GM10847 (cell line): ENCODE data around the gene LHX6.

Experiments
- POLR2A ChIP-seq: IDR thresholded peaks from 2 replicates; pipeline ENCODE4 v1.6.1; 2011; ENCODE audit not compliant: insufficient read length; ENCODE audit errors: extremely low read depth

The LHX6 gene

DNA sequence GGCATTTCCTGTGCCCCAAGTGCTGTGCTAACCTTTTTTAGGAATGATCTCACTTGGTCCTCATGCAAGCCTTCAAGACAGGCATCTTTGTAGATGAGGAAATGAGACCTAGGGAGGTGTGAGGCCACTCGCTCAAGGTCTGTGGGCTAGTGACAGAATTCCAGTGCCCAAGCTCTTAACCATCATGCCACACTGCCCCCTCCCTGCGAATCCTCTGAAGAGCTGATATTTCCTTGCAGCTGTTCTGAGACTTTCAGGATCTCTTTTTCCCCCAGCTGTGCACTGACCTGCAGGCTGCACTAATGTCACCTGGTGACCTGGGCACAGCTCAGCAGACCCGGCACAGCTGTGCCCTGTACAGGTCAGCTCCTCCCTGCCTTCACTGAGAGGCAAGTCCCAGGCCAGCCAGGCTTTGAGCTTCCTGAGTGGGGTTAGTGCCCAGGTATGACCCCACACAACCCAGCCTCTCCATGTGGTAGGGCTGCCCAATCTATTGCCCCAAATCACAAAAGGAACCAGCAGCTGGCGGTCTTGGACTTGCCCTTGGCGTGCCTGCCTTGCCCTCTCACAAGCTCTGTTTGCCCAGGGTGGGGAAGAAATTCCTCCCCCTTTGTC lies 36.4 kb downstream of the LHX6 start:
- no peak for TF ChIP-seq POLR2A

DNA sequence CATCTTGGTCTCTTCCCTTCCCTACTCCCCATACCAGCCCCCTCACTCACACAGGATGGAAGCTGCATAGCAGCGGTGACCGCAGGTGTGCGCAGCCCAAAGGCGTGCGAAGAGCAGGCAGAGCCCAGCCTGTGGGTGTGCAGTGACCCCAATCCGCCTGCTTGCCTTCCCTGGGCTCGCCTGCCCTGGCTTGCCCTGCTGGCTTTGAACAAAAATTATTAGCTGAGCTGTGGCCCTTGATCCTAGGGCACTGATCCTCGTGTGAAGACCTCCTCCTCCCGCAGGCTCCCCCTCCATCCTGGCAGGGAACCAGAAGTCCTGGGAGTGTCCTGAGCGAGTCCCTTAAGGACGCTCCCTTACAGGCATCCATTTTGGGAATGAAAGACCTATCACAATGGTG lies 37.2 kb downstream of the LHX6 start:
- TF ChIP-seq POLR2A: no peak

GRCh38 chr9:122190597-122191381 lies 38.0 kb downstream of the LHX6 start:
- no peak for TF ChIP-seq POLR2A

- TF ChIP-seq POLR2A: no peak
Measured at GRCh38 chr9:122188369-122188768, 40.4 kb downstream of the LHX6 start.

- TF ChIP-seq POLR2A: no peak
Measured at GRCh38 chr9:122186777-122187470, 41.8 kb downstream of the LHX6 start.

DNA sequence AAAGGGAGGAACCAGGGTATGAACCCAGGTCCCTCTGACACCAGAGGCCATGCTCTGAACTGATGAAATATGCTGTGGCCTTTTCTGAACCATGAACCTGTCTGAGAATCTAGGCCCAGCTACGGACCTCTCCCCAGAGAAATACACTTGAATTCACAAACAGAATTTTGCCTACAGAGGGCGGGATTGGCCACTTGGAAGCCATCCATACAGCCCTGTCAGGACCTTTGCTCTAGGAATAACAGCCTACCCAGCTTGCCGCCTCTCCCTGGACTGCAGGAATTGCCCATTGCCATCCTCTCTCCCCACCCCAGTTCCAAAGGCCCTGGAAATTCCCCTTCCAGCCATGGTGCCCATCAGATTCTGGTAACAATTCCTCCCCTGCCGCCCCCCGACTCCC lies 42.5 kb downstream of the LHX6 start:
- no peak for TF ChIP-seq POLR2A

GRCh38 chr9:122184551-122184950 lies 44.2 kb downstream of the LHX6 start:
- no peak for TF ChIP-seq POLR2A

GRCh38 chr9:122183501-122183900 lies 45.3 kb downstream of the LHX6 start:
- TF ChIP-seq POLR2A: no peak

GRCh38 chr9:122180633-122181032 lies 48.1 kb downstream of the LHX6 start:
- TF ChIP-seq POLR2A: no peak

GRCh38 chr9:122179690-122180074 lies 49.1 kb downstream of the LHX6 start:
- TF ChIP-seq POLR2A: no peak

DNA sequence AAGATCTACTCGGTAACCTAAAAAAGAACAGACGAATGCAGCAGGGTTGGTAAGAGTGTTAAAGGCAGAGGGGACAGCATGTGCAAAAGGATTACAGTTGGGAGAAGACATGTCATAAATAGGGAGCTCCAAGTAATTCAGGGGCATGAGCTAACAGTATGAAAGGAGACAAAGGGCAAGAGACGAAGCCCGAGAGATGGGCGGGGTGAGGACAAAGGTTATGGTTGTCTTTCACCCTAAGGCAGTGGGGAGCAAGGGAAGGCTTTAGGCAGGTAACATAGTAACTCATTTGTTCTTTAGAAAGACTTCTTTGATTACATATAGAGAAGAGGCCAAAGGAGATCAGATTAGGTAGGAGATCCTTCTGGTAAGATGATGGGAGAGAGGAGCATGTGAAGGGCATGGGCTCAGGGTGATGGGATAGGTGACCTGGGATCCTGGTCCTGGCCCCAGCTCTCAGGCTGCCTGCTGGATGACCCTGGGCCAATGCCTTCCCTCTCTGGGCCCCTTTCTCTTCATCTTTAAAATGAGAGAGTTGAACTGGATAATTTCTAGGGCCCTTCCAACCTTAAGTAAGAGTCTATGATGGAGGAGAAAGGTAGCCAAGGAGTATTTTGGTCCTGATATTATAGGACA lies 49.6 kb downstream of the LHX6 start:
- TF ChIP-seq POLR2A: no peak

DNA sequence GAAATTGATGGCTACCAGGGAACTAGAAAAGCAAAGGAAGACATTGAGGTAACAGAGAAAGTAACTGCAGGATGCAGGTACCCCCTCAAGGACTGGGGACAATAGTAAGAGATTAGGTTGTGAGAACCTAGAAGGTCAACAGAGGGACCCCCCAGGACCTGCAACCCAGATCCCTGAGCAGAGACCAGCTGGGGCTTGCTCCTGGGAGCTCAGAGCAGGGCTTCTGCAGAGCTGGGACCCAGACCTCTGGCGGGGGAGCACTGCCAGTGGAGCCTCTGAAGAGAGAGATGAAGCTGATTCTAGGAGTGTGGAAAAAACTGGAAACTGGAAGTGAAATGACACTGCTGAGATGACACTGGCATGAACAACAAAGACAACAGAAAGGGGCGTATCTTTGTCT lies 51.8 kb downstream of the LHX6 start:
- TF ChIP-seq POLR2A: no peak

GRCh38 chr9:122173670-122174069 lies 55.1 kb downstream of the LHX6 start:
- no peak for TF ChIP-seq POLR2A

- TF ChIP-seq POLR2A: no peak
Measured at GRCh38 chr9:122172131-122172530, 56.6 kb downstream of the LHX6 start.

DNA sequence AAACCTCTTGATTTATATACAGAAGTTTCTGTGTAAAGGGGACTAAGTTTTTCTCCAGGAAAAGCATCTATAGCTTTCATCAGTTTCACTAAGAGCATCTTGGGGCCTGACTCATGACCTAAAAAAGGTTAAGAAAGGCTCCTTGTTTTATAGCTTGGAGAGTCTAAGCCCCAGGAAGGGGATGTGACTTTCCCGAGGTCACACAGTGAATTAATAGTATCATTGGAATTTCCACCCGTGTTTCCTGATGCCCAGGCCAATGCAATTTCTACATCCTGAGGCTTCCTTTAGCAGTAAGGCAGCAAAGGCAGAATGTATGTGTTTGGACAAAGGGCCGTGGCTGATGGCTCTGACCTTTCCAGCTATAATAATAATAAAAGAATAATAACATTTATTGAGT lies 60.4 kb downstream of the LHX6 start:
- no peak for TF ChIP-seq POLR2A

GRCh38 chr9:122164286-122164685 lies 64.5 kb downstream of the LHX6 start:
- TF ChIP-seq POLR2A: no peak
